Osteoblast (primary cell): ENCODE results near the gene HLA-DRB1. TPM values are rescaled to one million over a fixed set of nuclear protein-coding genes. Genes with fewer than 3 reads are reported as not detected.
"Not testable (repeated sequence)": the region's sequence is repeated elsewhere in the genome, so short reads cannot be mapped to it uniquely, and the experiment has no call there.

ENCODE experiments used
- DNase-seq: peaks from one replicate; pipeline ENCODE4 v3.0.0; 2011; ENCODE audit warnings: low spot score, mixed read lengths; ENCODE audit not compliant: insufficient read length; ENCODE audit errors: missing footprints
- H2AFZ ChIP-seq: 2 replicates; pipeline ENCODE4 v1.6.0; 2011; ENCODE audit warnings: mild to moderate bottlenecking, low read length
- H3K27ac ChIP-seq: 2 replicates; pipeline ENCODE4 v1.5.1; 2011; ENCODE audit warnings: mild to moderate bottlenecking, low read depth, low read length, moderate library complexity
- H3K27me3 ChIP-seq: 2 replicates; pipeline ENCODE4 v1.6.0; 2012; ENCODE audit warnings: mild to moderate bottlenecking, control low read depth, inconsistent platforms, low read length, moderate library complexity; ENCODE audit not compliant: insufficient read depth
- H3K36me3 ChIP-seq: 2 replicates; pipeline ENCODE4 v1.5.1; 2011; ENCODE audit warnings: mild to moderate bottlenecking, low read length, control low read depth, moderate library complexity; ENCODE audit not compliant: insufficient read depth
- H3K4me1 ChIP-seq: 2 replicates; pipeline ENCODE4 v1.5.1; 2011; ENCODE audit warnings: mild to moderate bottlenecking, low read length, control low read depth, moderate library complexity; ENCODE audit not compliant: insufficient read depth
- H3K4me2 ChIP-seq: 2 replicates; pipeline ENCODE4 v1.6.0; 2011; ENCODE audit warnings: mild to moderate bottlenecking, low read length; ENCODE audit not compliant: insufficient read depth
- H3K4me3 ChIP-seq: fragments of 200-600 bp; sonication (generic); 3 replicates; pipeline ENCODE4 v1.5.1; 2012; ENCODE audit warnings: mild to moderate bottlenecking, low read length, inconsistent platforms; ENCODE audit not compliant: insufficient read depth
- H3K79me2 ChIP-seq: 2 replicates; pipeline ENCODE4 v1.6.0; 2012; ENCODE audit warnings: mild to moderate bottlenecking, low read length, control low read depth, inconsistent platforms; ENCODE audit not compliant: insufficient read depth
- H3K9me3 ChIP-seq: 2 replicates; pipeline ENCODE4 v1.5.1; 2011; ENCODE audit warnings: low read depth, low read length, control low read depth
- H4K20me1 ChIP-seq: 2 replicates; pipeline ENCODE4 v1.6.0; 2012; ENCODE audit warnings: mild to moderate bottlenecking, low read length, control low read depth; ENCODE audit not compliant: insufficient read depth
- total RNA-seq: library from RNA; depleted of rRNA; stranded (reverse); fragments of >200 nt; gene quantifications from 2 replicates; pipeline ENCODE4 v1.2.3, GENCODE V29; 2012
- TF ChIP-seq, protein P1 (sequence below): IDR thresholded peaks from 2 replicates; pipeline ENCODE4 v1.5.1; 2011; ENCODE audit warnings: mild to moderate bottlenecking, low read depth, low read length, moderate library complexity; ENCODE audit errors: extremely low read depth

HLA-DRB1 gene
- total RNA-seq, 1 donor = 1.1 TPM

DNA sequence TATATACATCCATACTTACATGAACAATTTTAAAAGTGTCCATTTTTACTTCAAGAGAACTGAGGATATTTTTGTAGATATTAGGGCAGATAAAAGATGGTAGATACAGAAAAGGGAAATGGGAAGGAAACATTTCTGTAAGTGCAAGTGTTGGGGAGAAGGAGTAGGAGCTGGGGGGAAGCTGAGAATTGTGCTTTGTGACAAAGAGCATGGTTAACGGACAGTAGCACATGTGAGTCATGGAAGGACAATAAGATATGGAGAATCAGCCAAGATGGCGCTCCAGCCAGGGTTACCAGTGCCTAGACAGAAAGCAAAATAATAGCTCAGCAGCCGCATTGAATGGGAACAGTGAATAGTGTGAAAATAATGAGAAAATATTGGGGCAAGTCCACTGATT, 12.7 kb upstream of the HLA-DRB1 start:
- Histone ChIP-seq H3K36me3 (no peaks in the 10 kb centered on the region), H3K4me1 (no peaks in the 10 kb centered on the region), H3K27me3 (peaks cover 4% of the 10 kb centered on the region), H3K79me2 (no peaks in the 10 kb centered on the region), H3K27ac (no peak overlapping the region), H3K4me2 (no peak overlapping the region), H3K9me3 (no peaks in the 10 kb centered on the region), H2AFZ (no peak overlapping the region), H4K20me1 (no peaks in the 10 kb centered on the region), H3K4me3 (no peak overlapping the region)
- no peak for DNase-seq
- TF ChIP-seq, protein P1, sequence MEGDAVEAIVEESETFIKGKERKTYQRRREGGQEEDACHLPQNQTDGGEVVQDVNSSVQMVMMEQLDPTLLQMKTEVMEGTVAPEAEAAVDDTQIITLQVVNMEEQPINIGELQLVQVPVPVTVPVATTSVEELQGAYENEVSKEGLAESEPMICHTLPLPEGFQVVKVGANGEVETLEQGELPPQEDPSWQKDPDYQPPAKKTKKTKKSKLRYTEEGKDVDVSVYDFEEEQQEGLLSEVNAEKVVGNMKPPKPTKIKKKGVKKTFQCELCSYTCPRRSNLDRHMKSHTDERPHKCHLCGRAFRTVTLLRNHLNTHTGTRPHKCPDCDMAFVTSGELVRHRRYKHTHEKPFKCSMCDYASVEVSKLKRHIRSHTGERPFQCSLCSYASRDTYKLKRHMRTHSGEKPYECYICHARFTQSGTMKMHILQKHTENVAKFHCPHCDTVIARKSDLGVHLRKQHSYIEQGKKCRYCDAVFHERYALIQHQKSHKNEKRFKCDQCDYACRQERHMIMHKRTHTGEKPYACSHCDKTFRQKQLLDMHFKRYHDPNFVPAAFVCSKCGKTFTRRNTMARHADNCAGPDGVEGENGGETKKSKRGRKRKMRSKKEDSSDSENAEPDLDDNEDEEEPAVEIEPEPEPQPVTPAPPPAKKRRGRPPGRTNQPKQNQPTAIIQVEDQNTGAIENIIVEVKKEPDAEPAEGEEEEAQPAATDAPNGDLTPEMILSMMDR = no peak

- no peak overlapping the region for H3K4me3 ChIP-seq
- no peak overlapping the region for H2AFZ ChIP-seq
- no peaks in the 10 kb centered on the region for H3K9me3 ChIP-seq
- no peak for DNase-seq
- TF ChIP-seq, protein P1 = no peak
- no peaks in the 10 kb centered on the region for H4K20me1 ChIP-seq
- H3K79me2 ChIP-seq = no peaks in the 10 kb centered on the region
- no peak overlapping the region for H3K27ac ChIP-seq
- H3K4me2 ChIP-seq = no peak overlapping the region
- no peaks in the 10 kb centered on the region for H3K4me1 ChIP-seq
- no peaks in the 10 kb centered on the region for H3K27me3 ChIP-seq
- H3K36me3 ChIP-seq = no peaks in the 10 kb centered on the region
These were observed 7.4 kb upstream of the HLA-DRB1 start for GRCh38 chr6:32597024-32597423.

DNA sequence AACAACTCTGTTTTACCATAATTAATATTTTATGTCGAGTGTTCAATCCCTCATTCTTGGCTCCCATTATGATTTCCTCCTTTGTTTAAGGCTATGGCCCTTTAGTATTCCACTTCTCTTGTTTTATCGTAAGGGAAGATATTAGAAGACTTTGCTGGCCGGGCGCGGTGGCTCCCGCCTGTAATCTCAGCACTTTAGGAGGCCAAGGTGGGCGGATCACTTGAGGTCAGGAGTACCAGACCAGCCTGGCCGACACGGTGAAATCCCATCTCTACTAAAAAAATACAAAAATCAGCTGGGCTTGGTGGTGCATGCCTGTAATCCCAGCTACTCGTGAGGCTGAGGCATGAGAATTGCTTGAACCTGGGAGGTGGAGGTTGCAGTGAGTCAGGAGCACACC, 1.1 kb upstream of the HLA-DRB1 start:
- H3K36me3 ChIP-seq, H3K9me3 ChIP-seq, H3K79me2 ChIP-seq, H3K27ac ChIP-seq, H2AFZ ChIP-seq, H3K27me3 ChIP-seq, H3K4me1 ChIP-seq, H3K4me3 ChIP-seq, H4K20me1 ChIP-seq, DNase-seq, H3K4me2 ChIP-seq: not testable (repeated sequence)

DNA sequence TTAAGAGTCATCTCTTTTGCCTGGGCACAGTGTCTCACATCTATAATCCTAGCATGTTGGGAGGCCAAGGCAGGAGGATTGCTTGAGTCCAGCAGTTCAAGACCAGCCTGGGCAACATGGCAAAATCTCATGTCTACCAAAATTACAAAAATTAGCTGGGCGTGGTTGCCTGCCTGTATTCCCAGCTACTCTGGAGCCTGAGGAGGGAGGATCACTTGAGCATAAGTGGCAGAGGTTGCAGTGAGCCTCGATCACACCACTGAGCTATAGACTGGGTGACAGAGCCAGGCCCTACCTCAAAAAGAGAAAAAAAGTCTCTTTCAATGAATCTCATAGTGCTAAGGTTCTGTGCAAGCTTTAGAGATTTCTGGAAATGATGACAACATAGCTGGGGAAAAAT, 1.5 kb downstream of the HLA-DRB1 start:
- TF ChIP-seq, protein P1 = no peak

More for the DNA sequence above, 1.5 kb downstream of the HLA-DRB1 start:
- Histone ChIP-seq H3K4me1 (no peaks in the 10 kb centered on the region), H3K4me3 (no peak overlapping the region), H3K27ac (no peak overlapping the region), H3K36me3 (no peaks in the 10 kb centered on the region), H2AFZ (no peak overlapping the region), H3K27me3 (peaks cover 11% of the 10 kb centered on the region), H3K9me3 (no peaks in the 10 kb centered on the region), H4K20me1 (no peaks in the 10 kb centered on the region), H3K4me2 (no peak overlapping the region), H3K79me2 (no peaks in the 10 kb centered on the region)
- no peak for DNase-seq
